Tibial artery (tissue), 4 donors: Measurements from ENCODE around the gene STK32C.

Experiments
- DNase-seq, 2 donors: peaks; one replicate each; pipeline ENCODE4 v3.0.0-alpha.2; 2019
- H3K27ac ChIP-seq, 2 donors: fragments of 200-600 bp; sonication (generic) in 1 of 2; 1 replicate in 1 of 2; 2 replicates in 1 of 2; pipeline ENCODE4 v1.5.1; 2018 to 2019; ENCODE audit warnings: mild to moderate bottlenecking in 1 of 2
- H3K27me3 ChIP-seq, 2 donors: fragments of 200-600 bp; sonication (generic) in 1 of 2; one replicate each; pipeline versions ENCODE4 v1.5.1 to v1.6.0; 2016 to 2019
- H3K36me3 ChIP-seq, 3 donors: fragments of 200-600 bp; sonication (generic) in 2 of 3; one replicate each; pipeline ENCODE4 v1.5.1; 2016 to 2019; ENCODE audit warnings: mild to moderate bottlenecking in 2 of 3
- H3K4me1 ChIP-seq, 4 donors: fragments of 200-600 bp; sonication (generic) in 2 of 4; 1 replicate in 3 of 4; 2 replicates in 1 of 4; pipeline ENCODE4 v1.5.1; 2016 to 2019
- H3K4me3 ChIP-seq, 2 donors: fragments of 200-600 bp; sonication (generic) in 1 of 2; 1 replicate in 1 of 2; 2 replicates in 1 of 2; pipeline ENCODE4 v1.5.1; 2018 to 2019; ENCODE audit warnings: mild to moderate bottlenecking in 2 of 2
- H3K9me3 ChIP-seq, 3 donors: fragments of 200-600 bp; sonication (generic) in 1 of 3; one replicate each; pipeline ENCODE4 v1.5.1; 2016 to 2019
- intact Hi-C: fragments of 100-400 bp; cut with DNase I; formaldehyde crosslinking; loops from one replicate; pipeline ENCODE4 v1.15.0; 2023; ENCODE audit warnings: low total_unique reads
- TF ChIP-seq, protein P1 (sequence below), 2 experiments: fragments of 200-600 bp in 1 of 2; fragments of 450-650 bp in 1 of 2; IDR thresholded peaks; one replicate each; pipeline ENCODE4 v1.5.1; 2017 to 2019; ENCODE audit warnings: antibody characterized with exemption in 2 of 2, mild to moderate bottlenecking in 1 of 2, moderate library complexity in 1 of 2

The STK32C gene

GRCh38 chr10:132258423-132258822, 49.3 kb downstream of the STK32C start:
- H3K4me3 ChIP-seq, result no peak overlapping the region

DNA sequence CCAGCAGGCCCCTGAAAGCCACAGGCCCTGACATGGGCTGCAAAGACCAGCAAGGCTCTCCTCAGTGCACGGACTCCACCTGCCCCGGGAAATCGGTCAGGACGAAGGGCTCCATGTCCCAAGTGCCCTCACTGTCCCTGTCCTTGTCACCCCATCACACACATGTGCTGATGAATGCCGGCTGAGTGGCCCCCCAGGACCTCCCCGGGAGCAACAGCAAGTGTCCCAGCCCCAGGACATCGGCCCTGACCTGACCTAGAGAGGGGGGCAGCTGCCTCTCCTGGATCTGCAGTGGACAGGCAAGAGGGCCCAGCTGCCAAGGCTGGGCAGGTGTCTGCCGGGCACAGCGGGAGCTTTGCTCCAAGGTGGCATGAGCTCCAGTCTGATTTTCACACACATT, 49.8 kb downstream of the STK32C start:
- intact Hi-C loops, result no loop called here
- H3K27ac ChIP-seq, result no peak overlapping the region
- TF ChIP-seq, protein P1, sequence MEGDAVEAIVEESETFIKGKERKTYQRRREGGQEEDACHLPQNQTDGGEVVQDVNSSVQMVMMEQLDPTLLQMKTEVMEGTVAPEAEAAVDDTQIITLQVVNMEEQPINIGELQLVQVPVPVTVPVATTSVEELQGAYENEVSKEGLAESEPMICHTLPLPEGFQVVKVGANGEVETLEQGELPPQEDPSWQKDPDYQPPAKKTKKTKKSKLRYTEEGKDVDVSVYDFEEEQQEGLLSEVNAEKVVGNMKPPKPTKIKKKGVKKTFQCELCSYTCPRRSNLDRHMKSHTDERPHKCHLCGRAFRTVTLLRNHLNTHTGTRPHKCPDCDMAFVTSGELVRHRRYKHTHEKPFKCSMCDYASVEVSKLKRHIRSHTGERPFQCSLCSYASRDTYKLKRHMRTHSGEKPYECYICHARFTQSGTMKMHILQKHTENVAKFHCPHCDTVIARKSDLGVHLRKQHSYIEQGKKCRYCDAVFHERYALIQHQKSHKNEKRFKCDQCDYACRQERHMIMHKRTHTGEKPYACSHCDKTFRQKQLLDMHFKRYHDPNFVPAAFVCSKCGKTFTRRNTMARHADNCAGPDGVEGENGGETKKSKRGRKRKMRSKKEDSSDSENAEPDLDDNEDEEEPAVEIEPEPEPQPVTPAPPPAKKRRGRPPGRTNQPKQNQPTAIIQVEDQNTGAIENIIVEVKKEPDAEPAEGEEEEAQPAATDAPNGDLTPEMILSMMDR (IDR thresholded peaks at IDR 0.05), result no peak
- no peaks in the 10 kb centered on the region for H3K36me3 ChIP-seq
- no peak overlapping the region for H3K4me3 ChIP-seq
- H3K4me1 ChIP-seq, result no peaks in the 10 kb centered on the region
- no peak for DNase-seq
- no peaks in the 10 kb centered on the region for H3K9me3 ChIP-seq
- peaks cover 0 to 28% of the 10 kb centered on the region in 2 donors for H3K27me3 ChIP-seq

More at GRCh38 chr10:132258423-132258822, 49.3 kb downstream of the STK32C start:
- no peak for DNase-seq
- intact Hi-C loops, result no loop called here
- Histone ChIP-seq H3K27me3 (peaks cover 0 to 28% of the 10 kb centered on the region in 2 donors), H3K36me3 (no peaks in the 10 kb centered on the region), H3K27ac (no peak overlapping the region), H3K4me1 (no peaks in the 10 kb centered on the region), H3K9me3 (no peaks in the 10 kb centered on the region)
- TF ChIP-seq, protein P1 (IDR thresholded peaks at IDR 0.05), result no peak

GRCh38 chr10:132257271-132257670, 50.5 kb downstream of the STK32C start:
- Histone ChIP-seq H3K4me1 (no peaks in the 10 kb centered on the region), H3K36me3 (no peaks in the 10 kb centered on the region), H3K27me3 (peaks cover 0 to 33% of the 10 kb centered on the region in 2 donors), H3K9me3 (no peaks in the 10 kb centered on the region), H3K27ac (no peak overlapping the region), H3K4me3 (no peak overlapping the region)
- TF ChIP-seq, protein P1 (IDR thresholded peaks at IDR 0.05), result no peak
- intact Hi-C loops, result no loop called here
- no peak for DNase-seq

DNA sequence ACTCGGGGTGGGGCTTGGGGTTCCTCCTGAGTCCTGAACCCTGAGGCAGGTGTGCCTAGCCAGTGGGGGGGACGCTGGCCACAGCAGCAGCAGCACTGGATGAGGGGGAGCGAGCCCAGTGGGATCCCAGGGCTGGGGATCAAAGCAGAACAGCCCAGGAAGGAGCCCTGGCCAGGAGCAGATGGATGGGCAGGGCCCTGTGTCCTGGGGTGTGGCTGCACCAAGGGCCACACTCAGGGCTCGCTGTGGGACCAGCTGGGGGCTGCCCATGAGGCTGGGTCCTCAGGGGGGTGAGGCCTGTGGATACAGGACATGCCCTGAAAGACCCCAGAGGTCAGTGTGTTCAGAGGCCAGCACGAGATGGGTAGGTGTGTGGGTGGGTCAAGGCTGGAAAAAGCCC, 50.9 kb downstream of the STK32C start:
- DNase-seq, result no peak
- Histone ChIP-seq H3K4me3 (no peak overlapping the region), H3K9me3 (no peaks in the 10 kb centered on the region), H3K36me3 (no peaks in the 10 kb centered on the region), H3K4me1 (no peaks in the 10 kb centered on the region), H3K27ac (no peak overlapping the region), H3K27me3 (peaks cover 0 to 36% of the 10 kb centered on the region in 2 donors)
- intact Hi-C loops, result no loop called here
- TF ChIP-seq, protein P1 (IDR thresholded peaks at IDR 0.05), result no peak

DNA sequence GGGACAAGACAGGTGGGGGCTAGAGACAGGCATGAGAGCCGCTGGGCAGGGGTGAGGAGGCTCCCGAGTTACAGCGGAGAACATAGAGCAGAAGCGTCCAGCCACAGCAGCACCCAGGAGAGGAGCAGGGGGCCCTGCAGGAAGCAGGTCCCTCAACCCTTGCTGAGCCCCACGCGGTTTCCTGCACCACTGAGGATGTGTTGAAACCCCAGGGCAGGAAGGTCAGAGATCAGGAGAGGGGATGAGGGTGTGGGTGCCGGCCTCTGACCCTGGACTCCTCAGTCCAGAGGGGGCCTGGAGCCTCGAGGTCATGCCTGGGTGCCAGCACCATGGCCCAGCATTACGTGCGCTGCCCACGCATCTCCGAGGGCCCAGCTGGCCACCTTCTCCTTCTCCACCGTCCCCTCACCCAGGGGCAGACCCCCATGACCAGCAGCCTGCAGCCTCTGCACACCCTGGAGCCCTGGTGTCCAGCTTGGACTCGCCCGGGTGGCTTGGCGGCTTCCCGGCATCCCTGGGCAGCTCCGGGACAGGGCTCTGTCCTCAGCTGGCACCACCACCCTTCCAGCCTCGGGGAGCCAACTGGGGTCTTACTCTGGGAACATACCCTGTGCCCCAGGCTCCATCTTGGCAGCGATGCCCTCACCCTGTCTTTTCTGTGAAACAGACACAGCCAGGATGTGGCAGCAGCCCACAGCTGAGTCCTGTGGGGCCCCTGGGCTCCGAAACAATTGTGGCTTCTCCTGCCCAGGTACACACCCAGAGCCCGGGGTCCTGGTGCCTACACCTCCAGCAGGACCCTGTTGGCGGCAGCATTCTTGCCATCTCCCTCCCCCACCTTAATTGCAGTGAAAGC, 52.0 kb downstream of the STK32C start:
- no peak for DNase-seq
- no peaks in the 10 kb centered on the region for H3K36me3 ChIP-seq
- intact Hi-C loops, result no loop called here
- H3K27me3 ChIP-seq, result peaks cover 0 to 40% of the 10 kb centered on the region in 2 donors
- no peak overlapping the region for H3K27ac ChIP-seq
- H3K4me1 ChIP-seq, result no peaks in the 10 kb centered on the region
- H3K4me3 ChIP-seq, result no peak overlapping the region
- TF ChIP-seq, protein P1 (IDR thresholded peaks at IDR 0.05), result no peak
- H3K9me3 ChIP-seq, result no peaks in the 10 kb centered on the region
